ENCODE measurements around the gene CCDC66.
A peak's percentile ranks its signal among the peaks of the same experiment; 100 is the strongest.
"Not testable (repeated sequence)": the region's sequence is repeated elsewhere in the genome, so short reads cannot be mapped to it uniquely, and the experiment has no call there.

The CCDC66 gene

GRCh38 chr3:56556908-56557830 lies at the start of gene CCDC66:
Gene CCDC66, plus strand, starts transcription at chr3:56557175. Its CDS starts 68 bp downstream, at chr3:56557243.
- peak; percentile 98 for DNase-seq

- DNase-seq, result no peak
Measured at GRCh38 chr3:56519641-56520040, 37.3 kb upstream of the CCDC66 start.

GRCh38 chr3:56522374-56522773 lies 34.6 kb upstream of the CCDC66 start:
- no peak for DNase-seq

GRCh38 chr3:56525291-56525690 lies 31.7 kb upstream of the CCDC66 start:
- no peak for DNase-seq

- DNase-seq, result no peak
Measured at GRCh38 chr3:56536735-56537134, 20.2 kb upstream of the CCDC66 start.

- peak; percentile 62 for DNase-seq
Measured at GRCh38 chr3:56547486-56547885, 9.5 kb upstream of the CCDC66 start.

- DNase-seq, result no peak
Measured at GRCh38 chr3:56557831-56558170, 826 bp downstream of the CCDC66 start.

- DNase-seq, result peak; percentile 17
Measured at GRCh38 chr3:56573501-56573900, 16.5 kb downstream of the CCDC66 start.

GRCh38 chr3:56581941-56582340 lies 25.0 kb downstream of the CCDC66 start:
- not testable (repeated sequence) for DNase-seq

- DNase-seq, result not testable (repeated sequence)
Measured at GRCh38 chr3:56584275-56584674, 27.3 kb downstream of the CCDC66 start.

- no peak for DNase-seq
Measured at GRCh38 chr3:56590814-56591213, 33.8 kb downstream of the CCDC66 start.

- DNase-seq, result peak; percentile 71
Measured at GRCh38 chr3:56591262-56591661, 34.3 kb downstream of the CCDC66 start.

GRCh38 chr3:56593455-56594158 lies 36.6 kb downstream of the CCDC66 start:
- no peak for DNase-seq

GRCh38 chr3:56595975-56596840 lies 39.2 kb downstream of the CCDC66 start:
- DNase-seq, result no peak

- not testable (repeated sequence) for DNase-seq
Measured at GRCh38 chr3:56608479-56608878, 51.5 kb downstream of the CCDC66 start.

GRCh38 chr3:56610669-56611335 lies 53.8 kb downstream of the CCDC66 start:
- DNase-seq, result no peak

GRCh38 chr3:56611364-56611763 lies 54.4 kb downstream of the CCDC66 start:
- DNase-seq, result no peak

- no peak for DNase-seq
Measured at GRCh38 chr3:56612146-56612545, 55.2 kb downstream of the CCDC66 start.

- DNase-seq, result no peak
Measured at GRCh38 chr3:56613016-56613415, 56.0 kb downstream of the CCDC66 start.

GRCh38 chr3:56616478-56617006 lies 59.6 kb downstream of the CCDC66 start:
- peak; percentile 19 for DNase-seq

GRCh38 chr3:56620371-56620770 lies 63.4 kb downstream of the CCDC66 start:
- no peak for DNase-seq

- no peak for DNase-seq
Measured at GRCh38 chr3:56621681-56622080, 64.7 kb downstream of the CCDC66 start.
